Cardiac fibroblast (primary cell): ENCODE data around the gene SLU7.
A peak's percentile ranks its signal among the peaks of the same experiment; 100 is the strongest.

Experiments
- DNase-seq, 2 donors: peaks; one replicate each; pipeline versions ENCODE4 v3.0.0 to v3.0.0-alpha.2; 2010; ENCODE audit warnings: low read depth in 2 of 2
- H3K4me3 ChIP-seq, 2 donors: replicated peaks in 1 of 2; 1 replicate in 1 of 2; 2 replicates in 1 of 2; pipeline ENCODE4 v1.5.1; 2011; ENCODE audit warnings: low read depth in 2 of 2, low read length in 2 of 2, mild to moderate bottlenecking in 2 of 2, moderate library complexity in 1 of 2
- TF ChIP-seq, protein P1 (sequence below): IDR thresholded peaks from one replicate; pipeline ENCODE4 v1.5.1; 2011; ENCODE audit warnings: low read depth, mild to moderate bottlenecking, low read length, inconsistent platforms

The SLU7 gene

DNA sequence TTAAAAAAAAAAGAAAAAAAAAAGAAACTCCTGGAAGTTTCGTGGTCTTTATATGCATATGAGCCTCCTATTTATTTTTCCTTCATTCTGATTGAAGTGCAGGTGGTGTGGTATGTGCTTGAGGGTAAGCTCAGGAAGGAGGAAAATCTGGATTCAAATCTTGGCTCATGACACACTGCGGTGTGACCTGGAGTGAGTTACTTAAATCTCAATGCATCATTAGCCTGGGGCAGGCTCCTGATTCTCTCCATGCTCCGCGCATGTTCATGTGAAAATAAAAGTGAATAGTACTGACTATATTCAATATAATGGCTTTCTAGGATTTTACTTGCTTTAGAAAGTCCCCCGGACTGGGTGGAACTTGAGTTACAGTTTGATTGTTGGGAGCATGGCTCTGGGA, 38.4 kb upstream of the SLU7 start:
- no peak for DNase-seq
- no peak overlapping the region for H3K4me3 ChIP-seq
- TF ChIP-seq, protein P1, sequence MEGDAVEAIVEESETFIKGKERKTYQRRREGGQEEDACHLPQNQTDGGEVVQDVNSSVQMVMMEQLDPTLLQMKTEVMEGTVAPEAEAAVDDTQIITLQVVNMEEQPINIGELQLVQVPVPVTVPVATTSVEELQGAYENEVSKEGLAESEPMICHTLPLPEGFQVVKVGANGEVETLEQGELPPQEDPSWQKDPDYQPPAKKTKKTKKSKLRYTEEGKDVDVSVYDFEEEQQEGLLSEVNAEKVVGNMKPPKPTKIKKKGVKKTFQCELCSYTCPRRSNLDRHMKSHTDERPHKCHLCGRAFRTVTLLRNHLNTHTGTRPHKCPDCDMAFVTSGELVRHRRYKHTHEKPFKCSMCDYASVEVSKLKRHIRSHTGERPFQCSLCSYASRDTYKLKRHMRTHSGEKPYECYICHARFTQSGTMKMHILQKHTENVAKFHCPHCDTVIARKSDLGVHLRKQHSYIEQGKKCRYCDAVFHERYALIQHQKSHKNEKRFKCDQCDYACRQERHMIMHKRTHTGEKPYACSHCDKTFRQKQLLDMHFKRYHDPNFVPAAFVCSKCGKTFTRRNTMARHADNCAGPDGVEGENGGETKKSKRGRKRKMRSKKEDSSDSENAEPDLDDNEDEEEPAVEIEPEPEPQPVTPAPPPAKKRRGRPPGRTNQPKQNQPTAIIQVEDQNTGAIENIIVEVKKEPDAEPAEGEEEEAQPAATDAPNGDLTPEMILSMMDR = no peak

DNA sequence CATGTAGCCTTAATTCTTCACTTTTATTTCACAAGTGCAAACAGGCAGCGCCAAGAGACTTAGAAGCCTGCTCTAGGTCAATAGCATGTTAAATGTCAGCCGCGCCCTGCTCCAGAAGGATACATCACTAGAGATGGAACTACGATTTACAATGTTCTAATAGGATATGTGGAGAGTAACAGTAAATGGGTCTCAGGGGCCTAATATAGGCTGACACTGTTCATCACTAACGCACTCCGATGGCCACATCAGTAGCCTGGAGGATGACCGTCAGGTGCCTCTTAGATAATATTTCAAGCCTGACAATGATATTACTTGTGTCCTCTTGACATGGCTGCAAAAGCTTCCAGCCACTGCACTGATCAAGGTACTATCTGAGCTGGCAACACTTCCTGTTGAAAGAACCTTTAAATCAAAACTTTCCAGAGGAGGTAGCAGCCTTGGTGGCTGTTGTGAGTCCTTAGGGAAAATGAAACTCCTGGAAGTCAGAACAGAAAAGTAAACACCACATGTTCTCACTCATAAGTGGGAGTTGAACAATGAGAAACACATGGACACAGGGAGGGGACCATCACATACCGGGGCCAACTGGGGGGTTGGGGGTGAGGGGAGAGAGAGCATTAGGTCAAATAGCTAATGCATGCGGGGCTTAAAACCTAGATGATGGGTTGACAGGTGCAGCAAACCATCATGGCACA, 37.7 kb upstream of the SLU7 start:
- TF ChIP-seq, protein P1 = no peak
- H3K4me3 ChIP-seq = no peak overlapping the region
- DNase-seq = no peak

DNA sequence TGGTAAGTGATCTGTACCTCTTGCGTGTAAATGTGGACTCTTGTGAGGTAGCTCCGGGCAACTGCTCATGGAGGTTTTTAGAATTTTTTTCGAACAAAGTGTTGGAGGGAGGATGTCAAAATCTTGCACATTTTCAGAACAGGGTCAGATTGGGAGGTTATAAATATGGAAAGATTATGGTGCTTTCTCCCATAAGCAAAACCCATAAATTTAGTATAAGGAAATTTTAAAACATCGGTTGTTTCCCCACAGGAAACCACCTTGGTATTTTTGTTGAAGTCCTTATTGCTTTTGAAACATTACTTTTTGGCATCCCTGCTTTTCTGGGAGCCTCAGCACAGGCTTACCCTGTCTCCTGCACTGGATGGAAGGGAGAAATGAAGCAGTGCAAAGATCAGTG, 36.7 kb upstream of the SLU7 start:
- H3K4me3 ChIP-seq = no peak overlapping the region
- no peak for DNase-seq
- TF ChIP-seq, protein P1 = no peak

DNA sequence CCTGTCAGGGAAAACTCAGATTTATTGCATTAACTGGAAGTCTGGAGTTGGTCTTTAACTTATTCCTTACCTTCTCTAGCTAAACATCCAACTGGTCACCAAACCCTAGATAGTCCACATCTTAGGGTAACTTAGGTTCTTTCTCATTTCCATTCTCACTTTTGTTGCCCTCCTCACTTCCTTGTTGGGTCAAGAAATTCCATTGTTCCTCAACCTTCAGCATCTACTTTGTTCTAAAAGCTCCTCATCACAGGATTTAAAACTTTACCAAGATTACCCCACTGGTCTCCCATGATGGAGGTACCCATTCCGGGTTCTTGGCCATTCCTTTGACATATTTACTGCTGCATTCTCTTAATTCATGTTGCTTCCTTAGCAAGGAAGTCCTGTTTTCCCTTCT, 34.9 kb upstream of the SLU7 start:
- DNase-seq = no peak
- TF ChIP-seq, protein P1 = no peak
- no peak overlapping the region for H3K4me3 ChIP-seq

DNA sequence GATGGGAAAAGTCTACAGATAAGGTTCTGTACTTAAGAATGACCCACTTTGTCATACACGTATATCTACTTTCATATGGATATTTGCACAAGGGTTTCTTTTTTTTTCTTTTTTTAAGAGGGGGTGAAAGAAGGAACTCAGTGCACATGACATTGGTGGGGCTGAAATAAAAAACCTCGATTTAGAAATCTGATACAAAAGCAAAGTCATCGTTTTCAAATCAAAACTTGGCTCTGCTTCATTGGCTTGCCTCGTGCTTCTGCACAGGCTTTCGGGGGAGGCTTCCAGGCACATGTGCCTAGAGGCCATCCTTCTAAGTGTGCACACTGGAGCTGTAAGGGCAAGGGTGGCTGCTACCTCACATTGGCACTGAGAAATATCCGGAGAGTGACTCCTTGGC, 33.9 kb upstream of the SLU7 start:
- no peak for DNase-seq
- TF ChIP-seq, protein P1 = no peak
- H3K4me3 ChIP-seq = no peak overlapping the region

DNA sequence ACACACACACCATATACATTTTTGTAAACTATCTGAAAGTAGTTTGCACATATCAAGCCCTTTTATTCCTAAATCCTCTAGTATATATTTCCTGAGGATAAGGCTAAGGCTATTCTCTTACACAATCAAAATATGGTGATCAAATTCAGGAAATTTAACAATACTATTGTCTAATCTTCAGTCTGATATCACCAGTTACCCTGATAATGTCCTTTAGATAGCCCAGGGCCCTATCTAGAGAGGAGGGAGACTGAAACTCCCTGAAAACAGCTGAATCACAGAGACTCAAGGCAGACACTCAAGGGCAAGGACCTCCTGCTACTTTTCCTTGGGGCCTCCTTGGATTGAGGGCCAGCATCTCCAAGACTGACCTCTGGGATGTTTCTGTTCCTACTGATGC, 33.2 kb upstream of the SLU7 start:
- TF ChIP-seq, protein P1 = no peak
- no peak overlapping the region for H3K4me3 ChIP-seq
- DNase-seq = no peak

DNA sequence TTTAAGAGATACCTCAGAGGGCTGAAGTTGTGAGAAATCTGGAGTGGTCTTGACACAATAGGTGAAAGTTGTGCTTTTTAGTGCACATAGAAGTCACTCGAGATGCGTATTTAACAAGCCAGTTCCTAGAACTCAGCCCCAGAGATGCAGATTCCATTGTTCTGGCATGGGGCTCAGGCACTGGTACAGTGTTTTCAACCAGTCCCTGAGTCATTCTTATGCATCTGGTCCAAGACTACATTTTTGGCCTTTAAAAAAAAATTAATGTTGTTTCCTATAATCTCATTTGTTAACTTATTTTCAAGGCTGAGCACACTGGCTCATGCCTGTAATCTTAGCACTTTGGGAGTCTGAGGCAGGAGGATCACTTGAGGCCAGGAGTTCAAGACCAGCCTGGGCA, 32.4 kb upstream of the SLU7 start:
- TF ChIP-seq, protein P1 = no peak
- H3K4me3 ChIP-seq = no peak overlapping the region
- DNase-seq = peak in 1 of 2 donors; percentile 30
